ENCODE measurements around the gene NKX6-1. TPM values are rescaled to one million over a fixed set of nuclear protein-coding genes. Genes with fewer than 3 reads are reported as not detected.

Gene NKX6-1
- total RNA-seq, 1 donor from 2014 or later, result not detected

GRCh38 chr4:84477738-84478137 is 21.4 kb downstream of the NKX6-1 start:
- no peak for DNase-seq

GRCh38 chr4:84474107-84474506 is 25.0 kb downstream of the NKX6-1 start:
- no peak for DNase-seq

- DNase-seq, result no peak
These were observed 26.9 kb downstream of the NKX6-1 start for GRCh38 chr4:84472154-84472553.

GRCh38 chr4:84470204-84470785 is 28.8 kb downstream of the NKX6-1 start:
- peak; percentile 20 for DNase-seq

- no peak for DNase-seq
These were observed 31.5 kb downstream of the NKX6-1 start for GRCh38 chr4:84467601-84468000.

- DNase-seq, result no peak
These were observed 39.3 kb downstream of the NKX6-1 start for GRCh38 chr4:84459783-84460182.

- no peak for DNase-seq
These were observed 42.9 kb downstream of the NKX6-1 start for GRCh38 chr4:84456157-84456556.

- no peak for DNase-seq
These were observed 43.4 kb downstream of the NKX6-1 start for GRCh38 chr4:84455697-84456096.

GRCh38 chr4:84451546-84451945 is 47.5 kb downstream of the NKX6-1 start:
- DNase-seq, result peak; percentile 6

GRCh38 chr4:84443523-84443922 is 55.6 kb downstream of the NKX6-1 start:
- no peak for DNase-seq

GRCh38 chr4:84442778-84443177 is 56.3 kb downstream of the NKX6-1 start:
- no peak for DNase-seq

Other genes with a start within 250 kb of the NKX6-1 start
- 0.05 TPM in 1 of 2 replicates, not detected in the other for gene CDS1, start 83.8 kb upstream of the NKX6-1 start, total RNA-seq